PC-9 (cell line): ENCODE measurements around the gene ZNF668.
"Not testable (repeated sequence)": the region's sequence is repeated elsewhere in the genome, so short reads cannot be mapped to it uniquely, and the experiment has no call there.

Experiments
- EZH2 ChIP-seq: fragments of 200-600 bp; sonication (generic); IDR thresholded peaks from 2 replicates; pipeline ENCODE4 v1.8.0; 2017; ENCODE audit warnings: antibody characterized with exemption, low read depth
- TF ChIP-seq, protein P1 (sequence below): fragments of 200-600 bp; sonication (generic); conservative IDR thresholded peaks from 2 replicates; pipeline ENCODE4 v1.6.1; 2017; ENCODE audit warnings: mixed run types, antibody characterized with exemption, mild to moderate bottlenecking, moderate library complexity

GRCh38 chr16:31013292-31013691, 60.7 kb downstream of the ZNF668 start:
- not testable (repeated sequence) for TF ChIP-seq EZH2
- TF ChIP-seq, protein P1, sequence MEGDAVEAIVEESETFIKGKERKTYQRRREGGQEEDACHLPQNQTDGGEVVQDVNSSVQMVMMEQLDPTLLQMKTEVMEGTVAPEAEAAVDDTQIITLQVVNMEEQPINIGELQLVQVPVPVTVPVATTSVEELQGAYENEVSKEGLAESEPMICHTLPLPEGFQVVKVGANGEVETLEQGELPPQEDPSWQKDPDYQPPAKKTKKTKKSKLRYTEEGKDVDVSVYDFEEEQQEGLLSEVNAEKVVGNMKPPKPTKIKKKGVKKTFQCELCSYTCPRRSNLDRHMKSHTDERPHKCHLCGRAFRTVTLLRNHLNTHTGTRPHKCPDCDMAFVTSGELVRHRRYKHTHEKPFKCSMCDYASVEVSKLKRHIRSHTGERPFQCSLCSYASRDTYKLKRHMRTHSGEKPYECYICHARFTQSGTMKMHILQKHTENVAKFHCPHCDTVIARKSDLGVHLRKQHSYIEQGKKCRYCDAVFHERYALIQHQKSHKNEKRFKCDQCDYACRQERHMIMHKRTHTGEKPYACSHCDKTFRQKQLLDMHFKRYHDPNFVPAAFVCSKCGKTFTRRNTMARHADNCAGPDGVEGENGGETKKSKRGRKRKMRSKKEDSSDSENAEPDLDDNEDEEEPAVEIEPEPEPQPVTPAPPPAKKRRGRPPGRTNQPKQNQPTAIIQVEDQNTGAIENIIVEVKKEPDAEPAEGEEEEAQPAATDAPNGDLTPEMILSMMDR: not testable (repeated sequence)
